ENCODE results near the gene TAMALIN.

- TF ChIP-seq CTCF (IDR thresholded peaks at IDR 0.05; ENCODE audit: borderline replicate concordance, extremely low read depth, low read length, poor library complexity, severe bottlenecking) = no peak
- no peak for TF ChIP-seq EZH2 (IDR thresholded peaks at IDR 0.05; ENCODE audit: borderline replicate concordance, low read depth, low read length, severe bottlenecking)
These were observed 55.7 kb downstream of the TAMALIN start for GRCh38 chr12:52062167-52063081.

All from DND-41 (cell line).